ENCODE results near the gene MACROD2. TPM values are rescaled to one million over a fixed set of nuclear protein-coding genes. Genes with fewer than 3 reads are reported as not detected.

The MACROD2 gene
- total RNA-seq, 1 donor from 2014 or later, result 2.4 TPM

DNA sequence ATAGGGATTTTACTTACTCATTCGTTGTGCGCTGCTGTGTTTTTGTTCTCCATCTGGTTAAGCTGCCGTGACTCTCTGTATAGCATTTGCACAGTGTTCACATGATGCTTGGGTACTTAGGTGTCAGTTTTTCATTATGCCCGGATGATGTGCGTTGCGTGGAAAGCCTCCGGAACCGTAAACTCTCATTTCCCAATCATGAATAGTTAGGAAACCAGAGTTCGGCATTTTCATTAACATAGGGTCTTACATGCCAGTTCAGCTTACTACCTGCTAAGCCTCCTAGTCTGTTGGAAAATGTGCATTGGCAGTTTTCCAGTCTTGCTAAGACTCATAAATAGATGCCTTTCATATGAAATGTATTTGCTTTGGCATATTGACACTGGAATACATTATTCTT, 825.5 kb downstream of the MACROD2 start:
- TF ChIP-seq EZH2 (IDR thresholded peaks at IDR 0.05; ENCODE audit: insufficient read depth, low read length), result no peak
- TF ChIP-seq, protein P1, sequence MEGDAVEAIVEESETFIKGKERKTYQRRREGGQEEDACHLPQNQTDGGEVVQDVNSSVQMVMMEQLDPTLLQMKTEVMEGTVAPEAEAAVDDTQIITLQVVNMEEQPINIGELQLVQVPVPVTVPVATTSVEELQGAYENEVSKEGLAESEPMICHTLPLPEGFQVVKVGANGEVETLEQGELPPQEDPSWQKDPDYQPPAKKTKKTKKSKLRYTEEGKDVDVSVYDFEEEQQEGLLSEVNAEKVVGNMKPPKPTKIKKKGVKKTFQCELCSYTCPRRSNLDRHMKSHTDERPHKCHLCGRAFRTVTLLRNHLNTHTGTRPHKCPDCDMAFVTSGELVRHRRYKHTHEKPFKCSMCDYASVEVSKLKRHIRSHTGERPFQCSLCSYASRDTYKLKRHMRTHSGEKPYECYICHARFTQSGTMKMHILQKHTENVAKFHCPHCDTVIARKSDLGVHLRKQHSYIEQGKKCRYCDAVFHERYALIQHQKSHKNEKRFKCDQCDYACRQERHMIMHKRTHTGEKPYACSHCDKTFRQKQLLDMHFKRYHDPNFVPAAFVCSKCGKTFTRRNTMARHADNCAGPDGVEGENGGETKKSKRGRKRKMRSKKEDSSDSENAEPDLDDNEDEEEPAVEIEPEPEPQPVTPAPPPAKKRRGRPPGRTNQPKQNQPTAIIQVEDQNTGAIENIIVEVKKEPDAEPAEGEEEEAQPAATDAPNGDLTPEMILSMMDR (IDR thresholded peaks at IDR 0.05; ENCODE audit: insufficient read depth, low read depth, low read length), result no peak
- Histone ChIP-seq H3K4me1 (ENCODE audit: insufficient read depth, low read length) (no peaks in the 10 kb centered on the region), H3K27ac (ENCODE audit: low read depth, low read length) (no peak overlapping the region), H3K79me2 (ENCODE audit: insufficient read depth, low read length) (no peaks in the 10 kb centered on the region), H3K36me3 (ENCODE audit: insufficient read depth, low read length) (no peaks in the 10 kb centered on the region), H2AFZ (ENCODE audit: low read depth, low read length) (no peak overlapping the region), H4K20me1 (ENCODE audit: insufficient read depth, low read length) (no peaks in the 10 kb centered on the region), H3K27me3 (ENCODE audit: insufficient read depth, low read length) (no peaks in the 10 kb centered on the region), H3K4me3 (ENCODE audit: insufficient read depth, low read depth, low read length) (no peak overlapping the region), H3K4me2 (ENCODE audit: low read length) (peak overlapping the region; percentile 39), H3K9me3 (ENCODE audit: insufficient read depth, low read depth, low read length) (no peaks in the 10 kb centered on the region), H3K9ac (ENCODE audit: low read length) (no peak overlapping the region)
- H3K4me3 Mint-ChIP-seq (ENCODE audit: unreplicated experiment), result no peak overlapping the region
- no peak overlapping the region for H3K27ac Mint-ChIP-seq (ENCODE audit: unreplicated experiment)
- no peaks in the 10 kb centered on the region for H3K27me3 Mint-ChIP-seq (ENCODE audit: low read depth, unreplicated experiment)
- H3K9me3 Mint-ChIP-seq (ENCODE audit: unreplicated experiment), result no peaks in the 10 kb centered on the region
- FAIRE-seq (no peak), DNase-seq (ENCODE audit: low read depth) (no peak)
- H3K36me3 Mint-ChIP-seq (ENCODE audit: low read depth, unreplicated experiment), result no peaks in the 10 kb centered on the region
- no peaks in the 10 kb centered on the region for H3K4me1 Mint-ChIP-seq (ENCODE audit: low read depth, unreplicated experiment)

DNA sequence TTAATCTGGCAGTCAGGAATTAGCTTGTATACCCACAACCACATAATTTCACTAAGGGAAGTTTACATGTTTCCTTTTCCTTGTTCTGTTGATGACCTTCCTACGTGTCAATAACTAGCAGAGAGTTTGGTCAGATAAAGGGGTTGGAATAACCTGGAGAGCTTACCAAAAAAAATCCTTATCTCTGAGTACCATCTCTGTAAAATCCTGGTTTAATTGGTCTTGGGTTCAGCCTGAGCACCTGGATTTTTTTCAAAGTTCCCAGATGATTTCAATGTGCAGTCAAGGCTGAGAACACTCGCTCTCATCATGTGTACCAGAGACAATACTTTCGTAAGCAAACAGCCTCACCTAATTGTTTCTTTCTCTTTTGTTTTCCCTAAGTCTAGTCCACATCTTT, 825.9 kb downstream of the MACROD2 start:
- no peaks in the 10 kb centered on the region for H3K79me2 ChIP-seq (ENCODE audit: insufficient read depth, low read length)
- no peak overlapping the region for H3K4me3 ChIP-seq (ENCODE audit: insufficient read depth, low read depth, low read length)
- H3K4me1 ChIP-seq (ENCODE audit: insufficient read depth, low read length), result no peaks in the 10 kb centered on the region
- H3K27ac ChIP-seq (ENCODE audit: low read depth, low read length), result no peak overlapping the region
- H3K27me3 ChIP-seq (ENCODE audit: insufficient read depth, low read length), result no peaks in the 10 kb centered on the region
- TF ChIP-seq, protein P1 (IDR thresholded peaks at IDR 0.05; ENCODE audit: insufficient read depth, low read depth, low read length), result no peak
- no peak for TF ChIP-seq EZH2 (IDR thresholded peaks at IDR 0.05; ENCODE audit: insufficient read depth, low read length)
- no peak overlapping the region for H3K9ac ChIP-seq (ENCODE audit: low read length)
- H3K36me3 Mint-ChIP-seq (ENCODE audit: low read depth, unreplicated experiment), result no peaks in the 10 kb centered on the region
- no peaks in the 10 kb centered on the region for H3K9me3 Mint-ChIP-seq (ENCODE audit: unreplicated experiment)
- no peak overlapping the region for H3K4me3 Mint-ChIP-seq (ENCODE audit: unreplicated experiment)
- H3K27me3 Mint-ChIP-seq (ENCODE audit: low read depth, unreplicated experiment), result no peaks in the 10 kb centered on the region
- no peaks in the 10 kb centered on the region for H3K36me3 ChIP-seq (ENCODE audit: insufficient read depth, low read length)
- H3K9me3 ChIP-seq (ENCODE audit: insufficient read depth, low read depth, low read length), result no peaks in the 10 kb centered on the region
- no peak overlapping the region for H2AFZ ChIP-seq (ENCODE audit: low read depth, low read length)
- no peaks in the 10 kb centered on the region for H4K20me1 ChIP-seq (ENCODE audit: insufficient read depth, low read length)
- H3K4me2 ChIP-seq (ENCODE audit: low read length), result no peak overlapping the region
- DNase-seq (ENCODE audit: low read depth) (no peak), FAIRE-seq (no peak)
- no peaks in the 10 kb centered on the region for H3K4me1 Mint-ChIP-seq (ENCODE audit: low read depth, unreplicated experiment)
- H3K27ac Mint-ChIP-seq (ENCODE audit: unreplicated experiment), result no peak overlapping the region

DNA sequence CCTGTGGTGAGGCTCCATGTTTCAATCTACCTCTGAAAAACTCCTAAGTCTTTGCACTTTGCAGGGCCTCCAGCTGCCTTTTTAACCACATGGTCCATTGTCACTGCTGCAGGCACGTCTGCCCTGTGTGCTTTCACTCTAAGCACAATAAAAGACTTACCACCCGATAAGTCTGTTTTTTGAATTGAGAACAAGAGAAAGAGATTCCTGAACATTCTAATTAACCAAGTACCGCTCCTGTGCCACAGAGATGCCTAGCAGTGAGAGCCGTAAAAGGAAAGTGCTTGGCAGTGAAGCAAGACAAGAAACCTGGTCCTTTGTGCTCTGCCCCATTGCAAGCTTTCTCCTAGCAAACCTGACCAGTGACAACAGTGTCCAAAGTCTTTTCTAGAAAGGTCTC, 829.7 kb downstream of the MACROD2 start:
- Mint-ChIP-seq H3K9me3 (ENCODE audit: unreplicated experiment) (no peaks in the 10 kb centered on the region), H3K36me3 (ENCODE audit: low read depth, unreplicated experiment) (no peaks in the 10 kb centered on the region), H3K4me1 (ENCODE audit: low read depth, unreplicated experiment) (no peaks in the 10 kb centered on the region), H3K27ac (ENCODE audit: unreplicated experiment) (no peak overlapping the region), H3K4me3 (ENCODE audit: unreplicated experiment) (no peak overlapping the region), H3K27me3 (ENCODE audit: low read depth, unreplicated experiment) (no peaks in the 10 kb centered on the region)
- Histone ChIP-seq H3K9me3 (ENCODE audit: insufficient read depth, low read depth, low read length) (no peaks in the 10 kb centered on the region), H3K9ac (ENCODE audit: low read length) (no peak overlapping the region), H3K4me1 (ENCODE audit: insufficient read depth, low read length) (no peaks in the 10 kb centered on the region), H3K4me2 (ENCODE audit: low read length) (no peak overlapping the region), H3K27ac (ENCODE audit: low read depth, low read length) (no peak overlapping the region), H3K4me3 (ENCODE audit: insufficient read depth, low read depth, low read length) (no peak overlapping the region), H3K27me3 (ENCODE audit: insufficient read depth, low read length) (peaks cover 4% of the 10 kb centered on the region), H4K20me1 (ENCODE audit: insufficient read depth, low read length) (no peaks in the 10 kb centered on the region), H3K79me2 (ENCODE audit: insufficient read depth, low read length) (no peaks in the 10 kb centered on the region), H2AFZ (ENCODE audit: low read depth, low read length) (no peak overlapping the region), H3K36me3 (ENCODE audit: insufficient read depth, low read length) (no peaks in the 10 kb centered on the region)
- FAIRE-seq, result no peak
- TF ChIP-seq, protein P1 (IDR thresholded peaks at IDR 0.05; ENCODE audit: insufficient read depth, low read depth, low read length), result no peak
- TF ChIP-seq EZH2 (IDR thresholded peaks at IDR 0.05; ENCODE audit: insufficient read depth, low read length), result no peak
- no peak for DNase-seq (ENCODE audit: low read depth)
